ENCODE measurements around the gene MYO7B.

GRCh38 chr2:127528487-127528886 lies 7.0 kb upstream of the MYO7B start:
- no peak for TF ChIP-seq CTCF (IDR thresholded peaks at IDR 0.05)
- TF ChIP-seq POLR2A (IDR thresholded peaks at IDR 0.05), result no peak
